Lung (tissue), 12 donors: Measurements from ENCODE around the gene ANKRD31. TPM values are rescaled to one million over a fixed set of nuclear protein-coding genes. Genes with fewer than 3 reads are reported as not detected.

Experiments used
- ATAC-seq: fragments of 200-7000 bp; cut with Tn5 transposase; one replicate; pipeline ENCODE4 v1.9.1; 2020; ENCODE audit warnings: moderate number of reproducible peaks; ENCODE audit not compliant: insufficient read depth, low FRiP score
- DNase-seq, 3 donors: peaks; one replicate each; pipeline ENCODE4 v3.0.0-alpha.2; 2013 to 2017
- H3K27ac ChIP-seq, 2 donors: one replicate each; pipeline ENCODE4 v1.5.1; 2013; ENCODE audit warnings: mild to moderate bottlenecking in 2 of 2, moderate library complexity in 2 of 2, control low read depth in 1 of 2, inconsistent platforms in 1 of 2, low read depth in 1 of 2, low read length in 1 of 2
- H3K27me3 ChIP-seq, 3 donors: one replicate each; pipeline ENCODE4 v1.5.1; 2013; ENCODE audit warnings: low read length in 2 of 3; ENCODE audit not compliant: control insufficient read depth in 3 of 3, insufficient read depth in 3 of 3
- H3K36me3 ChIP-seq, 4 donors: one replicate each; pipeline ENCODE4 v1.5.1; 2013; ENCODE audit warnings: low read length in 4 of 4, mild to moderate bottlenecking in 1 of 4, moderate library complexity in 1 of 4; ENCODE audit not compliant: control insufficient read depth in 4 of 4, insufficient read depth in 4 of 4
- H3K4me1 ChIP-seq, 5 donors: one replicate each; pipeline ENCODE4 v1.5.1; 2013; ENCODE audit warnings: low read length in 5 of 5, mild to moderate bottlenecking in 2 of 5, moderate library complexity in 1 of 5; ENCODE audit not compliant: control insufficient read depth in 5 of 5, insufficient read depth in 5 of 5
- H3K4me3 ChIP-seq: one replicate; pipeline ENCODE4 v1.5.1; 2013; ENCODE audit warnings: mild to moderate bottlenecking, control low read depth, moderate library complexity
- H3K9ac ChIP-seq, 2 donors: one replicate each; pipeline ENCODE4 v1.5.1; 2013; ENCODE audit warnings: low read length in 2 of 2, control low read depth in 1 of 2; ENCODE audit not compliant: insufficient read depth in 1 of 2
- H3K9me3 ChIP-seq, 4 donors: one replicate each; pipeline ENCODE4 v1.5.1; 2013; ENCODE audit warnings: low read length in 3 of 4, mild to moderate bottlenecking in 1 of 4, moderate library complexity in 1 of 4; ENCODE audit not compliant: control insufficient read depth in 4 of 4, insufficient read depth in 3 of 4
- WGBS, 2 donors: extraction: QIAGEN DNeasy Blood & Tissue Kit; methylation state at CpG; one replicate each; pipeline ENCODE4 v1.1.7; 2013; 5-methylcytosine and 5-hydroxymethylcytosine counted together
- polyA plus RNA-seq, 2 donors: library from polyadenylated mRNA; stranded (reverse); fragments of 200-250 nt; gene quantifications; one replicate each; pipeline ENCODE4 v1.2.1, GENCODE V29; 2013
- total RNA-seq, 2 donors: library from RNA; depleted of rRNA in 1 of 2; stranded (reverse); fragments of >200 nt in 1 of 2; gene quantifications; one replicate each; pipeline ENCODE4 v1.2.1, GENCODE V29; 2014 to 2021
- TF ChIP-seq, protein P1 (sequence below): IDR thresholded peaks from 2 replicates; pipeline ENCODE4 v1.5.1; 2012; ENCODE audit warnings: mild to moderate bottlenecking; ENCODE audit errors: control extremely low read depth, extremely low read depth
- donor health status: control.
- donor health status: control.
- donor health status: Bipolar disorder and iron deficiency.
- donor health status: healthy.
- donor health status: DM: yes; HTN: yes; CAD: no.

The ANKRD31 gene
- total and polyA plus RNA-seq, 4 donors: 0.06 to 0.51 (median 0.16) TPM

DNA sequence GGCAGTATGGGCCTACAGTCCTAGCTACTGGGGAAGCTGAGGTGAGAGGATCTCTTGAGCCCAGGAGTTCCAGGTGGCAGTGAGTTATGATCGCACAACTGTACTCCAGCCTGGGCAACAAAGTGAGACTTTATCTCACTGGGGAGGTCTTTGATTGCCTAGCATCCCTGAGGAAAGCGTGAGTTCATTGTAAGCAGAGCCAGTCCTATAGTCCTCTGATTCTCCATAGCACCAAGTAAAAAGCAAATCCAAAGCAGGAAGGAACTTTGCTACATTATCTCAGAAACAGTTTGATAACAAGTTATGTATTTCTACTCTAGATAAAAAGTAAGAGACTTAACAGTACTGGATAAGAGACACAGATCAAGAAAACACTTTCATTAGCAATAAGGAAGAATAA is 37.6 kb downstream of the ANKRD31 start:
- H3K27me3 ChIP-seq: no peaks in the 10 kb centered on the region
- WGBS, 2 donors: 71 to 84% methylated on average over 2 of the region's 2 CpGs
- no peaks in the 10 kb centered on the region for H3K36me3 ChIP-seq
- no peaks in the 10 kb centered on the region for H3K9me3 ChIP-seq
- TF ChIP-seq, protein P1, sequence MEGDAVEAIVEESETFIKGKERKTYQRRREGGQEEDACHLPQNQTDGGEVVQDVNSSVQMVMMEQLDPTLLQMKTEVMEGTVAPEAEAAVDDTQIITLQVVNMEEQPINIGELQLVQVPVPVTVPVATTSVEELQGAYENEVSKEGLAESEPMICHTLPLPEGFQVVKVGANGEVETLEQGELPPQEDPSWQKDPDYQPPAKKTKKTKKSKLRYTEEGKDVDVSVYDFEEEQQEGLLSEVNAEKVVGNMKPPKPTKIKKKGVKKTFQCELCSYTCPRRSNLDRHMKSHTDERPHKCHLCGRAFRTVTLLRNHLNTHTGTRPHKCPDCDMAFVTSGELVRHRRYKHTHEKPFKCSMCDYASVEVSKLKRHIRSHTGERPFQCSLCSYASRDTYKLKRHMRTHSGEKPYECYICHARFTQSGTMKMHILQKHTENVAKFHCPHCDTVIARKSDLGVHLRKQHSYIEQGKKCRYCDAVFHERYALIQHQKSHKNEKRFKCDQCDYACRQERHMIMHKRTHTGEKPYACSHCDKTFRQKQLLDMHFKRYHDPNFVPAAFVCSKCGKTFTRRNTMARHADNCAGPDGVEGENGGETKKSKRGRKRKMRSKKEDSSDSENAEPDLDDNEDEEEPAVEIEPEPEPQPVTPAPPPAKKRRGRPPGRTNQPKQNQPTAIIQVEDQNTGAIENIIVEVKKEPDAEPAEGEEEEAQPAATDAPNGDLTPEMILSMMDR: no peak
- no peak overlapping the region for H3K9ac ChIP-seq
- ATAC-seq (no peak), DNase-seq (no peak)
- H3K4me1 ChIP-seq: no peaks in the 10 kb centered on the region
- H3K27ac ChIP-seq: no peak overlapping the region
- no peak overlapping the region for H3K4me3 ChIP-seq

- no peaks in the 10 kb centered on the region for H3K4me1 ChIP-seq
- WGBS, 2 donors: 87 to 90% methylated on average over 5 of the region's 5 CpGs
- H3K9me3 ChIP-seq: no peaks in the 10 kb centered on the region
- H3K27me3 ChIP-seq: no peaks in the 10 kb centered on the region
- H3K36me3 ChIP-seq: no peaks in the 10 kb centered on the region
- no peak overlapping the region for H3K27ac ChIP-seq
- ATAC-seq (no peak), DNase-seq (no peak)
- TF ChIP-seq, protein P1: no peak
- H3K9ac ChIP-seq: no peak overlapping the region
- H3K4me3 ChIP-seq: no peak overlapping the region
Measured at GRCh38 chr5:75197745-75198144, 38.9 kb downstream of the ANKRD31 start.

GRCh38 chr5:75192804-75193203 is 43.9 kb downstream of the ANKRD31 start:
- Histone ChIP-seq H3K4me1 (no peaks in the 10 kb centered on the region), H3K9ac (no peak overlapping the region), H3K4me3 (no peak overlapping the region), H3K36me3 (no peaks in the 10 kb centered on the region), H3K27me3 (no peaks in the 10 kb centered on the region), H3K27ac (no peak overlapping the region), H3K9me3 (no peaks in the 10 kb centered on the region)
- TF ChIP-seq, protein P1: no peak
- no peak for DNase-seq
- no peak for ATAC-seq
- WGBS, 2 donors: 83 to 94% methylated on average over 6 of the region's 6 CpGs

DNA sequence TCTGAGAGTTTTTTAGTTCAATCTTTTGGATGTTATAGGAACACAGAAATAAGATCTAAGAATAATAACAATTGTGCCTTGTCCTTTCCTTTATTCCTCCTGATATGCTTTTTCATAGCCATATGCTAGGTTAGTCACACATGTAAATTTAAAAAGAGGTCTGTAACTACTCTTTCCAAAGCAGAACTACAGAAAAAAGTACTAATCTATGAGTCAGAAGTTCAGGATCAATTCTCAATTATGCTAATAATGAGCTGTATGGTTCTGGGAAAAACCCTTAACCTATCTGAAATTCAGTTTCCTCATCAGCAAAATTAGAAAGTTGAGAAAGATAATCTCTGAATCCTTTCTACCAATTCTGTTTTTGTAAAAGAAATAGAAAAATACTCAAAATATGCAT is 44.4 kb downstream of the ANKRD31 start:
- H3K27ac ChIP-seq: no peak overlapping the region
- H3K4me1 ChIP-seq: no peaks in the 10 kb centered on the region
- DNase-seq: no peak
- ATAC-seq: no peak
- no peak overlapping the region for H3K9ac ChIP-seq
- no peak overlapping the region for H3K4me3 ChIP-seq
- H3K27me3 ChIP-seq: no peaks in the 10 kb centered on the region
- no peaks in the 10 kb centered on the region for H3K36me3 ChIP-seq
- no peaks in the 10 kb centered on the region for H3K9me3 ChIP-seq
- TF ChIP-seq, protein P1: no peak
